ENCODE measurements around the gene SLC22A5. TPM values are rescaled to one million over a fixed set of nuclear protein-coding genes. Genes with fewer than 3 reads are reported as not detected.

The SLC22A5 gene
- total RNA-seq, 2 experiments from 2014 or later: 4.0 to 4.1 TPM

DNA sequence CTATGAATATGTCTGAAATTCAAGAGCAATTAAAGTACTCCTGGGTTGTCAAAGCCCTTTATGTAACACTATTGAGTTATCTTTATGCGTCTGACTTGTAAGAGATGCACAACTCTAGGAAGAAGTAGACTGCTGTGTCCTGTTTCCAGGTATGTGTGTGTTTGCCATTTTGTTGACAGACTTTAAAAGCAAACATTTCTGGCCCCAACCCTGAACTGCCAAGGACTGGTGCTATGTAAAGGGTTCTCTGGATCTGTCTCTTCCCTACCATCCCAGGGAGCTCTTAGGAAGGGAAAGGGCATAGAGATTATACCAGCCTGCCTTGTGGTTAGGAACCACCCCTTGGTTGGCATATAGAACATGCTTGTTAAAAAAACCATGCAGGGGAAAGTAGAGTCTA is 12.1 kb downstream of the SLC22A5 start:
- ATAC-seq (no peak), DNase-seq (no peak)
- Mint-ChIP-seq H3K4me1 (ENCODE audit: low read depth) (peaks cover 13% of the 10 kb centered on the region), H3K9me3 (no peaks in the 10 kb centered on the region), H3K27ac (no peak overlapping the region), H3K36me3 (ENCODE audit: low read depth) (no peaks in the 10 kb centered on the region), H3K4me3 (no peak overlapping the region), H3K27me3 (no peaks in the 10 kb centered on the region)
- ChIA-PET CTCF (interaction anchor here (1.0 to 12.3 kb wide), 2 partner anchors 8 to 119 kb away, joined by 3 to 342 read pairs; no protein-coding TSS in a partner anchor), POLR2A (interaction anchor here (0.7 to 1.7 kb wide), 3 partner anchors 15 to 124 kb away, joined by 3 to 4 read pairs (median 3); no protein-coding TSS in a partner anchor)
- no peak for TF ChIP-seq CTCF (IDR thresholded peaks at IDR 0.05)
- intact Hi-C loops (cut with micrococcal nuclease): loop anchor here (10.0 kb wide), 1 partner anchor 443 kb away; no protein-coding TSS in a partner anchor

DNA sequence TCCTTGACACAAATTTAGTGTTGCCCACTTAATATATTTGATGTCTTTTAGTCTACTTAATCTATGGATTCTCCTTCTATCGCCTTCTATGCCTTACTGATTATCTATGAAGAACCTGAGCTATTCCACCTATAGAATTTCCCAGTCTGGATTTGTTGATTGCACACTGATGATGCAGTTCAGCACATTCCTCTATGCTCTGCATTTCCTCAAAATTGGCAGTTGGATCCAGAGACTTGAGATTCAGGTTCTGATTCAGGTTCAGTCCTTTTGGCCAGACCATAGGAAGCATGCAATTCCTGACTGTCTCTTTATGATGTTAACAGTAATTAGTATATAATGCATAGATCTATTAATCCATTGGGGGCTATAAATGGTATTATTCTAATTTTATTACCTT is 13.8 kb downstream of the SLC22A5 start:
- Mint-ChIP-seq H3K27me3 (no peaks in the 10 kb centered on the region), H3K27ac (no peak overlapping the region), H3K4me1 (ENCODE audit: low read depth) (peaks cover 25% of the 10 kb centered on the region), H3K36me3 (ENCODE audit: low read depth) (peaks cover 5% of the 10 kb centered on the region), H3K4me3 (no peak overlapping the region), H3K9me3 (no peaks in the 10 kb centered on the region)
- no peak for DNase-seq
- POLR2A ChIA-PET: interaction anchor here (0.9 kb wide), 1 partner anchor 114 kb away, joined by 3 read pairs; no protein-coding TSS in a partner anchor
- CTCF ChIA-PET: interaction anchor here (1.4 to 12.3 kb wide), 3 partner anchors 14 to 437 kb away, joined by 4 to 342 read pairs (median 6); partner anchors contain the start of gene SLC22A5
- no peak for TF ChIP-seq CTCF (IDR thresholded peaks at IDR 0.05)
- intact Hi-C loops (cut with micrococcal nuclease): loop anchor here (10.0 kb wide), 1 partner anchor 442 kb away; no protein-coding TSS in a partner anchor
- no peak for ATAC-seq

- no peak overlapping the region for H3K4me3 Mint-ChIP-seq
- intact Hi-C loops (cut with micrococcal nuclease): loop anchor here (10.0 kb wide), 1 partner anchor 441 kb away; no protein-coding TSS in a partner anchor
- H3K9me3 Mint-ChIP-seq: no peaks in the 10 kb centered on the region
- H3K27ac Mint-ChIP-seq: no peak overlapping the region
- CTCF ChIA-PET: interaction anchor here (1.0 to 12.3 kb wide), 4 partner anchors 15 to 143 kb away, joined by 3 to 342 read pairs (median 6); partner anchors contain the start of gene SLC22A5
- no peaks in the 10 kb centered on the region for H3K27me3 Mint-ChIP-seq
- DNase-seq: no peak
- peaks cover 5% of the 10 kb centered on the region for H3K36me3 Mint-ChIP-seq (ENCODE audit: low read depth)
- POLR2A ChIA-PET: interaction anchor here (8.7 kb wide), 1 partner anchor 105 kb away, joined by 61 read pairs; the partner anchor contains the start of gene IRF1
- peaks cover 25% of the 10 kb centered on the region for H3K4me1 Mint-ChIP-seq (ENCODE audit: low read depth)
- TF ChIP-seq CTCF (IDR thresholded peaks at IDR 0.05): no peak
- ATAC-seq: no peak
Observed at GRCh38 chr5:132383984-132384383, 14.5 kb downstream of the SLC22A5 start.

- Mint-ChIP-seq H3K4me3 (no peak overlapping the region), H3K27ac (no peak overlapping the region), H3K9me3 (no peaks in the 10 kb centered on the region), H3K36me3 (ENCODE audit: low read depth) (peaks cover 5% of the 10 kb centered on the region), H3K4me1 (ENCODE audit: low read depth) (peaks cover 28% of the 10 kb centered on the region), H3K27me3 (no peaks in the 10 kb centered on the region)
- DNase-seq (no peak), ATAC-seq (no peak)
- TF ChIP-seq CTCF (IDR thresholded peaks at IDR 0.05): no peak
- POLR2A ChIA-PET: interaction anchor here (8.7 kb wide), 1 partner anchor 105 kb away, joined by 61 read pairs; the partner anchor contains the start of gene IRF1
- intact Hi-C loops (cut with micrococcal nuclease): loop anchor here (10.0 kb wide), 1 partner anchor 440 kb away; no protein-coding TSS in a partner anchor
- CTCF ChIA-PET: interaction anchor here (1.0 to 12.3 kb wide), 4 partner anchors 13 to 142 kb away, joined by 3 to 342 read pairs (median 13); no protein-coding TSS in a partner anchor
Observed at GRCh38 chr5:132384506-132385050, 15.1 kb downstream of the SLC22A5 start.
